ENCODE results near the gene GRAMD1B. TPM values are rescaled to one million over a fixed set of nuclear protein-coding genes. Genes with fewer than 3 reads are reported as not detected.

Gene GRAMD1B
- total RNA-seq, 1 donor from 2014 or later = 8.5 TPM

GRCh38 chr11:123469089-123469488, 39.0 kb downstream of the GRAMD1B start:
- H3K36me3 Mint-ChIP-seq (ENCODE audit: low read depth) = peaks cover 2% of the 10 kb centered on the region
- no peaks in the 10 kb centered on the region for H3K27me3 Mint-ChIP-seq (ENCODE audit: low read depth)
- H3K27ac Mint-ChIP-seq (ENCODE audit: unreplicated experiment) = no peak overlapping the region
- no peaks in the 10 kb centered on the region for H3K9me3 Mint-ChIP-seq
- no peaks in the 10 kb centered on the region for H3K4me1 Mint-ChIP-seq
- DNase-seq (ENCODE audit: low read depth, low spot score) = no peak
- no peak for TF ChIP-seq CTCF (conservative IDR thresholded peaks at IDR 0.05)
- H3K4me3 Mint-ChIP-seq = no peak overlapping the region

- TF ChIP-seq CTCF (conservative IDR thresholded peaks at IDR 0.05) = no peak
- DNase-seq (ENCODE audit: low read depth, low spot score) = no peak
- Mint-ChIP-seq H3K27ac (ENCODE audit: unreplicated experiment) (no peak overlapping the region), H3K9me3 (no peaks in the 10 kb centered on the region), H3K27me3 (ENCODE audit: low read depth) (no peaks in the 10 kb centered on the region), H3K4me3 (no peak overlapping the region), H3K4me1 (no peaks in the 10 kb centered on the region), H3K36me3 (ENCODE audit: low read depth) (peaks cover 2% of the 10 kb centered on the region)
These were observed 39.5 kb downstream of the GRAMD1B start for GRCh38 chr11:123469586-123469985.

- no peak overlapping the region for H3K4me3 Mint-ChIP-seq
These were observed 40.8 kb downstream of the GRAMD1B start for GRCh38 chr11:123470842-123471241.

GRCh38 chr11:123472236-123472935, 42.3 kb downstream of the GRAMD1B start:
- DNase-seq (ENCODE audit: low read depth, low spot score) = no peak
- Mint-ChIP-seq H3K27ac (ENCODE audit: unreplicated experiment) (no peak overlapping the region), H3K9me3 (no peaks in the 10 kb centered on the region), H3K4me3 (no peak overlapping the region), H3K4me1 (no peaks in the 10 kb centered on the region), H3K27me3 (ENCODE audit: low read depth) (no peaks in the 10 kb centered on the region), H3K36me3 (ENCODE audit: low read depth) (no peaks in the 10 kb centered on the region)
- TF ChIP-seq CTCF (conservative IDR thresholded peaks at IDR 0.05) = no peak

More at GRCh38 chr11:123470842-123471241, 40.8 kb downstream of the GRAMD1B start:
- no peak for DNase-seq (ENCODE audit: low read depth, low spot score)
- Mint-ChIP-seq H3K27me3 (ENCODE audit: low read depth) (no peaks in the 10 kb centered on the region), H3K27ac (ENCODE audit: unreplicated experiment) (no peak overlapping the region), H3K4me1 (no peaks in the 10 kb centered on the region), H3K9me3 (no peaks in the 10 kb centered on the region), H3K36me3 (ENCODE audit: low read depth) (no peaks in the 10 kb centered on the region)
- no peak for TF ChIP-seq CTCF (conservative IDR thresholded peaks at IDR 0.05)

GRCh38 chr11:123473941-123474677, 44.0 kb downstream of the GRAMD1B start:
- Mint-ChIP-seq H3K27ac (ENCODE audit: unreplicated experiment) (no peak overlapping the region), H3K4me1 (peaks cover 4% of the 10 kb centered on the region), H3K4me3 (no peak overlapping the region), H3K36me3 (ENCODE audit: low read depth) (no peaks in the 10 kb centered on the region), H3K27me3 (ENCODE audit: low read depth) (no peaks in the 10 kb centered on the region), H3K9me3 (no peaks in the 10 kb centered on the region)
- no peak for DNase-seq (ENCODE audit: low read depth, low spot score)
- no peak for TF ChIP-seq CTCF (conservative IDR thresholded peaks at IDR 0.05)
